Caco-2 (cell line): Measurements from ENCODE around the gene MCTP1. TPM values are rescaled to one million over a fixed set of nuclear protein-coding genes. Genes with fewer than 3 reads are reported as not detected.

Experiments used
- BruUV-seq: library from RNA; stranded (reverse); fragments of 400-500 nt; replicated peaks from 2 replicates; lab custom pipeline; 2021; lab: Mats Ljungman, UMichigan
- CTCF ChIA-PET: fragments of 300-600 bp; sonication (Branson Sonifier 250); formaldehyde crosslinking; loops from one replicate; lab custom pipeline; 2022; ENCODE audit warnings: antibody characterized with exemption; lab: Charles Lee
- POLR2A ChIA-PET: fragments of 300-600 bp; sonication (Branson Sonifier 250); formaldehyde crosslinking; loops from one replicate; lab custom pipeline; 2022; ENCODE audit warnings: antibody characterized with exemption; lab: Charles Lee
- DNase-seq, 2 experiments: peaks; one replicate each; pipeline versions ENCODE4 v3.0.0 to v3.0.0-alpha.2; 2020 to 2022
- H3K27me3 ChIP-seq: replicated peaks from 2 replicates; pipeline ENCODE4 v1.6.0; 2011; ENCODE audit warnings: low read length; ENCODE audit not compliant: control insufficient read depth, insufficient read depth
- H3K36me3 ChIP-seq: 2 replicates; pipeline ENCODE4 v1.5.1; 2011; ENCODE audit warnings: low read length; ENCODE audit not compliant: control insufficient read depth, insufficient read depth
- H3K4me1 ChIP-seq: fragments of 250-450 bp; sonication (Bioruptor Pico); 2 replicates; pipeline ENCODE4 v1.5.1; 2020; ENCODE audit warnings: mild to moderate bottlenecking
- H3K4me3 ChIP-seq: 2 replicates; pipeline ENCODE4 v1.5.1; 2011; ENCODE audit warnings: low read depth, mild to moderate bottlenecking, control low read depth, low read length
- H3K9me3 ChIP-seq: fragments of 250-450 bp; sonication (Bioruptor Pico); 2 replicates; pipeline ENCODE4 v1.5.1; 2020; ENCODE audit warnings: mild to moderate bottlenecking, moderate library complexity
- H3K27ac Mint-ChIP-seq: one replicate; pipeline ENCODE4 v1.8.0; 2022; ENCODE audit warnings: mixed read lengths; ENCODE audit not compliant: unreplicated experiment
- H3K27me3 Mint-ChIP-seq: one replicate; pipeline ENCODE4 v1.8.0; 2022; ENCODE audit warnings: mixed read lengths; ENCODE audit not compliant: insufficient read depth, unreplicated experiment
- H3K36me3 Mint-ChIP-seq: one replicate; pipeline ENCODE4 v1.8.0; 2022; ENCODE audit warnings: mild to moderate bottlenecking, mixed read lengths; ENCODE audit not compliant: insufficient read depth, unreplicated experiment
- H3K4me1 Mint-ChIP-seq: one replicate; pipeline ENCODE4 v1.8.0; 2022; ENCODE audit warnings: low read depth, mixed read lengths; ENCODE audit not compliant: unreplicated experiment
- H3K4me3 Mint-ChIP-seq: one replicate; pipeline ENCODE4 v1.8.0; 2022; ENCODE audit warnings: mild to moderate bottlenecking, moderate library complexity, mixed read lengths; ENCODE audit not compliant: unreplicated experiment
- H3K9me3 Mint-ChIP-seq: one replicate; pipeline ENCODE4 v1.8.0; 2022; ENCODE audit warnings: mixed read lengths; ENCODE audit not compliant: unreplicated experiment
- CTCF ChIP-seq, 2 experiments: fragments of 200-600 bp in 1 of 2; IDR thresholded peaks; 1 replicate in 1 of 2; 2 replicates in 1 of 2; pipeline versions ENCODE4 v1.5.1 to v1.8.0; 2011 to 2022; ENCODE audit warnings: antibody characterized with exemption in 1 of 2, control low read depth in 1 of 2, inconsistent platforms in 1 of 2, low read depth in 1 of 2, low read length in 1 of 2, mild to moderate bottlenecking in 1 of 2, moderate library complexity in 1 of 2; ENCODE audit not compliant: insufficient read depth in 1 of 2, severe bottlenecking in 1 of 2, unreplicated experiment in 1 of 2
- intact Hi-C: fragments of 100-400 bp; cut with micrococcal nuclease; formaldehyde crosslinking; loops from one replicate; pipeline ENCODE4 v1.10.0; 2022; ENCODE audit not compliant: unreplicated experiment
- total RNA-seq: library from RNA; stranded (reverse); gene quantifications from 2 replicates; pipeline ENCODE4 v1.2.3, GENCODE V29; 2022

MCTP1 gene
- total RNA-seq, 1 experiment from 2014 or later = 3.2 TPM

- no TSS peak for BruUV-seq
Measured at GRCh38 chr5:95235439-95235982, 49.4 kb downstream of the MCTP1 start.

GRCh38 chr5:95229646-95230045 is 55.2 kb downstream of the MCTP1 start:
- no peak overlapping the region for H3K27ac Mint-ChIP-seq
- POLR2A ChIA-PET = no interaction called here
- Histone ChIP-seq H3K27me3 (no peaks in the 10 kb centered on the region), H3K36me3 (no peaks in the 10 kb centered on the region), H3K4me3 (no peak overlapping the region), H3K9me3 (peaks cover 7% of the 10 kb centered on the region), H3K4me1 (peaks cover 12% of the 10 kb centered on the region)
- no TSS peak for BruUV-seq
- TF ChIP-seq CTCF (IDR thresholded peaks at IDR 0.05; ENCODE audit: insufficient read depth in 1 of 2, low read depth in 1 of 2, low read length in 1 of 2, severe bottlenecking in 1 of 2, unreplicated experiment in 1 of 2) = no peak
- no peak for DNase-seq
- peaks cover 12% of the 10 kb centered on the region for H3K4me1 Mint-ChIP-seq
- no peaks in the 10 kb centered on the region for H3K9me3 Mint-ChIP-seq
- no peak overlapping the region for H3K4me3 Mint-ChIP-seq
- H3K36me3 Mint-ChIP-seq = no peaks in the 10 kb centered on the region
- intact Hi-C loops = no loop called here
- no peaks in the 10 kb centered on the region for H3K27me3 Mint-ChIP-seq
- CTCF ChIA-PET = no interaction called here

More at GRCh38 chr5:95235439-95235982, 49.4 kb downstream of the MCTP1 start:
- CTCF ChIA-PET = no interaction called here
- Mint-ChIP-seq H3K27ac (no peak overlapping the region), H3K36me3 (no peaks in the 10 kb centered on the region), H3K9me3 (peaks cover 3% of the 10 kb centered on the region), H3K27me3 (no peaks in the 10 kb centered on the region), H3K4me3 (no peak overlapping the region), H3K4me1 (peaks cover 21% of the 10 kb centered on the region)
- peaks cover 10% of the 10 kb centered on the region for H3K9me3 ChIP-seq
- intact Hi-C loops = no loop called here
- POLR2A ChIA-PET = no interaction called here
- no peak for TF ChIP-seq CTCF (IDR thresholded peaks at IDR 0.05; ENCODE audit: insufficient read depth in 1 of 2, low read depth in 1 of 2, low read length in 1 of 2, severe bottlenecking in 1 of 2, unreplicated experiment in 1 of 2)
- DNase-seq = no peak
- peaks cover 18% of the 10 kb centered on the region for H3K4me1 ChIP-seq
- H3K36me3 ChIP-seq = no peaks in the 10 kb centered on the region
- no peaks in the 10 kb centered on the region for H3K27me3 ChIP-seq
- H3K4me3 ChIP-seq = no peak overlapping the region

GRCh38 chr5:95224701-95225459 is 60.0 kb downstream of the MCTP1 start:
- ChIA-PET CTCF (no interaction called here), POLR2A (no interaction called here)
- H3K36me3 ChIP-seq = no peaks in the 10 kb centered on the region
- H3K27me3 Mint-ChIP-seq = no peaks in the 10 kb centered on the region
- no peak overlapping the region for H3K4me3 ChIP-seq
- no peak for TF ChIP-seq CTCF (IDR thresholded peaks at IDR 0.05; ENCODE audit: insufficient read depth in 1 of 2, low read depth in 1 of 2, low read length in 1 of 2, severe bottlenecking in 1 of 2, unreplicated experiment in 1 of 2)
- DNase-seq = no peak
- BruUV-seq = no TSS peak
- no peaks in the 10 kb centered on the region for H3K4me1 Mint-ChIP-seq
- H3K4me3 Mint-ChIP-seq = no peak overlapping the region
- H3K9me3 Mint-ChIP-seq = no peaks in the 10 kb centered on the region
- H3K27ac Mint-ChIP-seq = no peak overlapping the region
- no peaks in the 10 kb centered on the region for H3K27me3 ChIP-seq
- no peaks in the 10 kb centered on the region for H3K36me3 Mint-ChIP-seq
- peaks cover 3% of the 10 kb centered on the region; the same call in 1 of the 2 replicates for H3K9me3 ChIP-seq
- H3K4me1 ChIP-seq = no peaks in the 10 kb centered on the region
- intact Hi-C loops = no loop called here
